SH-SY5Y (cell line): Measurements from ENCODE around the gene PCDH1.

ENCODE experiments used
- GATA2 ChIP-seq: IDR thresholded peaks from 2 replicates; pipeline ENCODE4 v1.6.1; 2011; ENCODE audit warnings: mild to moderate bottlenecking, low read depth, low read length
- GATA3 ChIP-seq: IDR thresholded peaks from 2 replicates; pipeline ENCODE4 v1.6.1; 2011; ENCODE audit warnings: low read depth, mild to moderate bottlenecking, low read length, moderate library complexity

- no peak for TF ChIP-seq GATA3
- no peak for TF ChIP-seq GATA2
Measured at GRCh38 chr5:141883184-141883891, 5.1 kb upstream of the PCDH1 start.
